OCI-LY7 (cell line): Measurements from ENCODE around the gene CYTH3. TPM values are rescaled to one million over a fixed set of nuclear protein-coding genes. Genes with fewer than 3 reads are reported as not detected.

ENCODE experiments used
- BruUV-seq: library from RNA; stranded (reverse); fragments of 400-500 nt; replicated peaks from 2 replicates; lab custom pipeline; 2021; lab: Mats Ljungman, UMichigan
- CTCF ChIA-PET: fragments of 300-600 bp; sonication (Branson Sonifier 250); formaldehyde crosslinking; loops from one replicate; lab custom pipeline; 2022; ENCODE audit warnings: antibody characterized with exemption; ENCODE audit not compliant: unreplicated experiment; lab: Charles Lee
- POLR2A ChIA-PET: fragments of 300-600 bp; sonication (Branson Sonifier 250); formaldehyde crosslinking; loops from one replicate; lab custom pipeline; 2022; ENCODE audit warnings: antibody characterized with exemption; lab: Charles Lee
- DNase-seq: peaks from one replicate; pipeline ENCODE4 v3.0.0-alpha.2; 2015; ENCODE audit warnings: low spot score
- H2AFZ ChIP-seq: fragments of 200-600 bp; sonication (generic), shearing (Covaris generic); 2 replicates; pipeline ENCODE4 v1.6.1; 2014; ENCODE audit warnings: mild to moderate bottlenecking, antibody characterized with exemption, low read length, moderate library complexity
- H3K27ac ChIP-seq: fragments of 200-600 bp; sonication (generic); 2 replicates; pipeline ENCODE4 v1.5.1; 2014; ENCODE audit warnings: mixed run types, low read depth, mild to moderate bottlenecking, moderate library complexity, low read length, inconsistent platforms; ENCODE audit not compliant: poor library complexity, severe bottlenecking
- H3K36me3 ChIP-seq: fragments of 200-600 bp; sonication (generic); 2 replicates; pipeline ENCODE4 v1.6.1; 2014; ENCODE audit warnings: mild to moderate bottlenecking, antibody characterized with exemption, low read length, moderate library complexity, mixed read lengths; ENCODE audit not compliant: insufficient read depth
- H3K4me1 ChIP-seq: fragments of 200-600 bp; sonication (generic); 2 replicates; pipeline ENCODE4 v1.5.1; 2014; ENCODE audit warnings: mild to moderate bottlenecking, low read length; ENCODE audit not compliant: insufficient read depth, poor library complexity, severe bottlenecking
- H3K4me2 ChIP-seq: fragments of 200-600 bp; sonication (generic); 2 replicates; pipeline ENCODE4 v1.6.1; 2014; ENCODE audit warnings: mild to moderate bottlenecking, low read length
- H3K4me3 ChIP-seq: fragments of 200-600 bp; sonication (generic); 2 replicates; pipeline ENCODE4 v1.5.1; 2014; ENCODE audit warnings: mild to moderate bottlenecking, low read depth, low read length; ENCODE audit not compliant: poor library complexity, severe bottlenecking
- H3K79me2 ChIP-seq: fragments of 200-600 bp; sonication (generic); 2 replicates; pipeline ENCODE4 v1.6.1; 2016; ENCODE audit warnings: low read depth, mild to moderate bottlenecking, low read length, moderate library complexity, mixed read lengths; ENCODE audit not compliant: insufficient read depth
- H3K9me2 ChIP-seq: fragments of 200-600 bp; sonication (generic); 2 replicates; pipeline ENCODE4 v1.6.1; 2016; ENCODE audit warnings: mild to moderate bottlenecking, low read length, mixed read lengths; ENCODE audit not compliant: insufficient read depth
- H3K9me3 ChIP-seq: fragments of 200-600 bp; sonication (generic); 2 replicates; pipeline ENCODE4 v1.6.1; 2014; ENCODE audit warnings: mild to moderate bottlenecking, mixed run types, low read length, mixed read lengths
- H4K20me1 ChIP-seq: fragments of 200-600 bp; sonication (generic); 2 replicates; pipeline ENCODE4 v1.6.1; 2014; ENCODE audit warnings: mild to moderate bottlenecking, antibody characterized with exemption, low read length, moderate library complexity, mixed read lengths; ENCODE audit not compliant: insufficient read depth
- CTCF ChIP-seq: fragments of 200-600 bp; sonication (generic); conservative IDR thresholded peaks from 2 replicates; pipeline ENCODE4 v1.5.1; 2014; ENCODE audit warnings: mild to moderate bottlenecking, antibody characterized with exemption, low read length, moderate library complexity, mixed read lengths
- EZH2phosphoT487 ChIP-seq: fragments of 200-600 bp; sonication (generic); IDR thresholded peaks from 2 replicates; pipeline ENCODE4 v1.6.1; 2018; ENCODE audit warnings: low read depth, borderline replicate concordance, mild to moderate bottlenecking, mixed run types, antibody characterized with exemption, low read length, moderate library complexity, mixed read lengths
- intact Hi-C: fragments of 100-400 bp; cut with micrococcal nuclease; formaldehyde crosslinking; loops from one replicate; pipeline ENCODE4 v1.10.0; 2022; ENCODE audit not compliant: unreplicated experiment
- total RNA-seq, 2 experiments: library from RNA; depleted of rRNA in 1 of 2; stranded (reverse); fragments of >200 nt in 1 of 2; shearing (Covaris generic) in 1 of 2; gene quantifications; 2 replicates each; pipeline ENCODE4 v1.2.3, GENCODE V29; 2014 to 2022

The CYTH3 gene
- total RNA-seq, 2 experiments from 2014 or later: 3.7 to 4.7 TPM

GRCh38 chr7:6159524-6160031 is 112.8 kb downstream of the CYTH3 start:
- Histone ChIP-seq H3K36me3 (peaks cover 60% of the 10 kb centered on the region), H3K27ac (no peak overlapping the region), H3K4me3 (no peak overlapping the region), H3K9me2 (no peaks in the 10 kb centered on the region), H3K4me1 (peaks cover 6% of the 10 kb centered on the region), H3K79me2 (no peaks in the 10 kb centered on the region), H2AFZ (no peak overlapping the region), H3K9me3 (no peaks in the 10 kb centered on the region), H3K4me2 (no peak overlapping the region), H4K20me1 (no peaks in the 10 kb centered on the region)
- TF ChIP-seq EZH2phosphoT487: no peak
- TF ChIP-seq CTCF: no peak
- no peak for DNase-seq
- ChIA-PET CTCF (no interaction called here), POLR2A (no interaction called here)
- intact Hi-C loops: loop anchor here (5.0 kb wide), 1 partner anchor 163 kb away; no protein-coding TSS in a partner anchor
- no TSS peak for BruUV-seq

GRCh38 chr7:6159097-6159483 is 113.3 kb downstream of the CYTH3 start:
- no peak for DNase-seq
- H3K9me3 ChIP-seq: no peaks in the 10 kb centered on the region
- H2AFZ ChIP-seq: no peak overlapping the region
- intact Hi-C loops: no loop called here
- CTCF ChIA-PET: no interaction called here
- POLR2A ChIA-PET: no interaction called here
- no peaks in the 10 kb centered on the region for H4K20me1 ChIP-seq
- no peaks in the 10 kb centered on the region for H3K9me2 ChIP-seq
- no peak for TF ChIP-seq EZH2phosphoT487
- no peak for TF ChIP-seq CTCF
- no TSS peak for BruUV-seq
- no peaks in the 10 kb centered on the region for H3K79me2 ChIP-seq
- no peak overlapping the region for H3K4me3 ChIP-seq
- H3K4me2 ChIP-seq: no peak overlapping the region
- H3K36me3 ChIP-seq: peaks cover 65% of the 10 kb centered on the region
- H3K27ac ChIP-seq: no peak overlapping the region
- peaks cover 6% of the 10 kb centered on the region for H3K4me1 ChIP-seq

- peaks cover 6% of the 10 kb centered on the region for H3K4me1 ChIP-seq
- intact Hi-C loops: no loop called here
Measured at GRCh38 chr7:6158424-6159096, 113.9 kb downstream of the CYTH3 start.

More at GRCh38 chr7:6158424-6159096, 113.9 kb downstream of the CYTH3 start:
- BruUV-seq: no TSS peak
- H3K4me3 ChIP-seq: no peak overlapping the region
- H3K9me3 ChIP-seq: no peaks in the 10 kb centered on the region
- no peaks in the 10 kb centered on the region for H3K79me2 ChIP-seq
- H2AFZ ChIP-seq: no peak overlapping the region
- H3K27ac ChIP-seq: no peak overlapping the region
- CTCF ChIA-PET: no interaction called here
- no peak for DNase-seq
- no peak for TF ChIP-seq CTCF
- no peak for TF ChIP-seq EZH2phosphoT487
- H3K36me3 ChIP-seq: peaks cover 70% of the 10 kb centered on the region
- H4K20me1 ChIP-seq: no peaks in the 10 kb centered on the region
- no peak overlapping the region for H3K4me2 ChIP-seq
- H3K9me2 ChIP-seq: no peaks in the 10 kb centered on the region
- POLR2A ChIA-PET: no interaction called here
